GM10266 (cell line): ENCODE data around the gene ZNF827.
"Not testable (repeated sequence)": the region's sequence is repeated elsewhere in the genome, so short reads cannot be mapped to it uniquely, and the experiment has no call there.

Source experiments
- DNase-seq: peaks from one replicate; pipeline ENCODE4 v3.0.0; 2012; ENCODE audit errors: extremely low spot score
- TF ChIP-seq, protein P1 (sequence below): IDR thresholded peaks from 2 replicates; pipeline ENCODE4 v1.5.1; 2012; ENCODE audit warnings: mild to moderate bottlenecking, low read depth; ENCODE audit not compliant: control insufficient read depth, insufficient read depth; ENCODE audit errors: missing control alignments

ZNF827 gene

DNA sequence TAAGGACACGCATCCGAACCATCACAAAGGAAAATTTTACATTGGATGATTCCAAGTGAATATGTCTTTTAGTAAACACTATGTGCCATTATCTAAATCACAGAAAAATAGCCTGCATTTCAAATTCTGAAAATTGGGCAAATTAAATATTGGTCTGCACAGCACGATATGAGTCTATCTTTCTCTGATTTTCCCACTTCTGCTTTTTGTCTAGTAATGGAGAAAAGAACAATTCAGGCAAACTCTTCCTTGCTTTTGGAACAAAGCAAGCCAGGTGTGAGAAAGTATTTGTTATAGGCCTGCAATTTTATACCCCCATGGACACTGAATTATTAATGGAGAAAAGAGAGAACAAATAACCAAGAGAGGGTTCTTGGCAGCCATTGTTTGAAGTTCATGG is 97.8 kb downstream of the ZNF827 start:
- TF ChIP-seq, protein P1, sequence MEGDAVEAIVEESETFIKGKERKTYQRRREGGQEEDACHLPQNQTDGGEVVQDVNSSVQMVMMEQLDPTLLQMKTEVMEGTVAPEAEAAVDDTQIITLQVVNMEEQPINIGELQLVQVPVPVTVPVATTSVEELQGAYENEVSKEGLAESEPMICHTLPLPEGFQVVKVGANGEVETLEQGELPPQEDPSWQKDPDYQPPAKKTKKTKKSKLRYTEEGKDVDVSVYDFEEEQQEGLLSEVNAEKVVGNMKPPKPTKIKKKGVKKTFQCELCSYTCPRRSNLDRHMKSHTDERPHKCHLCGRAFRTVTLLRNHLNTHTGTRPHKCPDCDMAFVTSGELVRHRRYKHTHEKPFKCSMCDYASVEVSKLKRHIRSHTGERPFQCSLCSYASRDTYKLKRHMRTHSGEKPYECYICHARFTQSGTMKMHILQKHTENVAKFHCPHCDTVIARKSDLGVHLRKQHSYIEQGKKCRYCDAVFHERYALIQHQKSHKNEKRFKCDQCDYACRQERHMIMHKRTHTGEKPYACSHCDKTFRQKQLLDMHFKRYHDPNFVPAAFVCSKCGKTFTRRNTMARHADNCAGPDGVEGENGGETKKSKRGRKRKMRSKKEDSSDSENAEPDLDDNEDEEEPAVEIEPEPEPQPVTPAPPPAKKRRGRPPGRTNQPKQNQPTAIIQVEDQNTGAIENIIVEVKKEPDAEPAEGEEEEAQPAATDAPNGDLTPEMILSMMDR = no peak

GRCh38 chr4:145840162-145840768 is 98.4 kb downstream of the ZNF827 start:
- peak; percentile 30 for DNase-seq
- TF ChIP-seq, protein P1 = peak; percentile 38

More for the DNA sequence above, 97.8 kb downstream of the ZNF827 start:
- no peak for DNase-seq

- TF ChIP-seq, protein P1 = no peak
- no peak for DNase-seq
Measured at GRCh38 chr4:145839151-145839550, 99.5 kb downstream of the ZNF827 start.

- not testable (repeated sequence) for DNase-seq
Measured at GRCh38 chr4:145832384-145832783, 106.2 kb downstream of the ZNF827 start.

GRCh38 chr4:145830699-145831098 is 107.9 kb downstream of the ZNF827 start:
- DNase-seq = peak; percentile 32
- TF ChIP-seq, protein P1 = no peak

DNA sequence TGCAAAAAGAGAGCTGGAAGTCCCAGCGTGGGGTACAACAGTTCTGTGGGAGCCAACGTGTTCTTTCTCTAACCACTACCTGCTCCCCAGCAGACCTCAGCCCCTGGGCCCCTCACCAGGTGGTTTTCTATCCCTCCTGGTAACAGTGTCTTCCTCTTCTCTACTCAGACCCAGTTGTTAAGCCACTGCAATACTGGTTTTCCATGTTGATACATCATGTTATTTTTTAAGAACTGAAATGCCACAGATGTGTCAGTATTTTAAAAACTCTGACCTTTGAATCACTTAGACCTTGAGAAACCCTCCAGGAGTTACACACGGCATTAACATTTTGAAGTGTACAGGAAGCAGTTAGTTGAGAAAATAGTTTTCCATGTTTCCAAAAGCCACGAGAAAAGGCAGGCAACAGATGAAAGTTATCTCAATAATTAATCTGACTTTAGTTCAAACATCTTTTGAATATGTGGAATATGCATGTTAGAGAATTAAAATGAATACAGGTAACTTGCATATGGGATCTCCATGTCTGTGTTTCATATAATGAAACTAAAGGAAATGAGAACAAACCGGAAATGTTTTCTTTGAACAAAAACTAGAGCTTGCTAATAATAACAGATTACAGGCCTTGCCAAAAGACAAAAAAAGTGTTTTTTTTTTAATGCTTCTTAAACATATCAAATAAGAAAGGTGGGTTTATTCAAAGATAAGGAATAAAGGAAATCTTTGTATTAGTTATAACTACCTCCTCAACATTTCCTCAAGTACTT is 108.8 kb downstream of the ZNF827 start:
- TF ChIP-seq, protein P1 = no peak
- no peak for DNase-seq

- peak; percentile 37 for DNase-seq
- TF ChIP-seq, protein P1 = no peak
Measured at GRCh38 chr4:145828802-145829485, 109.7 kb downstream of the ZNF827 start.
